GM12892 (cell line): ENCODE results near the gene PDE8B.

Experiments
- DNase-seq: peaks from one replicate; pipeline ENCODE4 v3.0.0; 2011; ENCODE audit not compliant: insufficient read length
- FAIRE-seq: peaks from 2 replicates; lab custom pipeline; 2011; peaks lifted over from hg19 to GRCh38; lab: Jason Lieb, UNC
- POLR2A ChIP-seq: IDR thresholded peaks from 2 replicates; pipeline ENCODE4 v1.6.1; 2011; ENCODE audit warnings: low read depth, low read length, control low read depth
- POLR2AphosphoS5 ChIP-seq: IDR thresholded peaks from 2 replicates; pipeline ENCODE4 v1.6.1; 2011; ENCODE audit warnings: low read depth, low read length, control low read depth
- TAF1 ChIP-seq: IDR thresholded peaks from 2 replicates; pipeline ENCODE4 v1.6.1; 2011; ENCODE audit warnings: low read depth, mild to moderate bottlenecking, control low read depth, low read length, borderline replicate concordance

Gene PDE8B

DNA sequence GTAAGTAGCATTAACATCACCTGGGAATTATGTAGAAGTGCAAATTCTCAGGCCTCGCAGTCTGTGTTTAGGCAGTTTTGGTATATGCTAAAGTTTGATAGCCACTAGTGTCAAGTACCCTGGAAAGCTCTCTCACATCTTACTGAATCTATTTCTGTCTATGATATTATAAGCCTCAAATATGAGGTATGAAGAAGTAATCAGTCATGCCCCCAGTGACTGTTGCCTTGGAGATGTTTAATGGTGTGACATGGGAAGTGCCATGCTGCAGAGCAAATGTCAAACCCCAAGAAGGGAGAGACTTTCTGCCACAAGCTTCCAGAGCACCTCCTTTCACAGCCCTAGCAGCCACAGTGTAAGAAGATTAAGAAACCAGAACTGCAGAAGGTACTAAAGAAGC lies 9.8 kb upstream of the PDE8B start:
- TF ChIP-seq POLR2AphosphoS5, result no peak
- FAIRE-seq, result no peak
- no peak for DNase-seq

DNA sequence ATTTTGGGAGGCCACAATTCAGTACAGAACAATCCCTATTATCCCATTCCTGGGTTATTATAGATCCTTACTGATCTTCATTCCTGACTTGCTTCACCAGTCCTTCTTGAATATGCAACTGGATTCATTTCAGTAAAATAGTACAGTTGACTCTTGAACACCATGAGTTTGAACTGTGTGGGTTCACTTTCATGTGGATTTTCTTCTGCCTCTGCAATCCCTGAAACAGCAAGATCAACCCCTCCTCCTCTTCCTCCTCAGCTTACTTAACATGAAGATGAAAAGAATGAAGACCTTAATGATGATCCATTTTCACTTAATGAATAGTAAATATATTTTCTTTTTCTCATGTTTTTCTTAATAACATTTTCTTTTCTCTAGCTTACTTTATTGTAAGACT lies 8.3 kb upstream of the PDE8B start:
- DNase-seq, result no peak
- TF ChIP-seq POLR2A (no peak), POLR2AphosphoS5 (no peak), TAF1 (no peak)
- FAIRE-seq, result no peak

DNA sequence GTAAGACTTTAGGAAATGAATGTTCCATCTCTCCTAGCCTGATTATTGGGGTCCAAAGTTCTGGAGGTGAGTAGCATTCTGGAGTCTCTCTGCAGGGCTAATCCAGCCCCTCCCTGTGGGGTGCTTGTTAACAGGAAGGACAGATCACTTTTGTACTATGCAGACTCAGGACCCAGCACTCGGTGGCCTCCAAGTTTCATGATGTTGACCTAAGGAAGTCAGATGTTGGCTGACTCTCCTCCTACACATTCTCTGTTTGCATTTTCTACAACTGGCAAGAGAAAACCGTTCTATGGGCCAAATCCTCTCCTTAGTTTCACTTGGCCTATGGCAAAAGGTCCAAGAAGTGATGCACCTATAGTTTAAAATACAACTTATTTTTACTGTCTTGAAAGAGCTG lies 5.5 kb upstream of the PDE8B start:
- TF ChIP-seq POLR2A, result no peak
- TF ChIP-seq POLR2AphosphoS5, result no peak
- TF ChIP-seq TAF1, result no peak
- FAIRE-seq (peak; percentile 50), DNase-seq (no peak)

DNA sequence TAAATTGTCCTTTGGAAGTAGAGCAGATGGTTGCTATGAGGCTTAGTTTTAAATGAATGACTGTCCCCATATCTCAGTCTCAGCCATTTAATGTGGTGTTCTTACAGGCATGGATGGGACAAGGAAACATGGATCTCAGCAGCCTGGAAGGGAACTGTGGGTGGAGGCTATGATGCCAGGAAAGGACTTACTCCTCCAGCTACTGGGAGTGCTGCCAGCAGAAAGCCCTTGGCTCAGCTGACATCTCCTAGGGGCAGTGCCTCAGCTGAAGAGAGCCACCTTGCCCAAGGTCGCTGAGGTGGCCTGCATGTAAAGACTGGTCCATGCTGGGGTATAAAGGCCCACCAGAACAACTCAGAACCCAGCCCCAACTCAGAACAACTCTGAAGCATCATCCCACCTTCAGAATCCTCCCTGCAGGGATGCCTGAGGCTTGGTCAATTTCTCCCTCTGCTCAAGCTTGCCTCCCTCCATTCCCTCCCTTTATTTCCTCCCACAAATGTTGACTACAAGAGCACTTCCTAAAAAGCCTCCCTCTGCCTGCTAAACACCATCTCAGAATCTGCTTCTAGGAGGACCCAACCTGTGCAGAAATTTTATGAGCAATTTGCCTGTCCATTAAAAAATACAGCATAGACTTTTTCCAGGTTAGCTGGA lies 1.8 kb upstream of the PDE8B start:
- FAIRE-seq (no peak), DNase-seq (no peak)
- TF ChIP-seq POLR2AphosphoS5, result no peak
- TF ChIP-seq TAF1, result no peak
- no peak for TF ChIP-seq POLR2A

DNA sequence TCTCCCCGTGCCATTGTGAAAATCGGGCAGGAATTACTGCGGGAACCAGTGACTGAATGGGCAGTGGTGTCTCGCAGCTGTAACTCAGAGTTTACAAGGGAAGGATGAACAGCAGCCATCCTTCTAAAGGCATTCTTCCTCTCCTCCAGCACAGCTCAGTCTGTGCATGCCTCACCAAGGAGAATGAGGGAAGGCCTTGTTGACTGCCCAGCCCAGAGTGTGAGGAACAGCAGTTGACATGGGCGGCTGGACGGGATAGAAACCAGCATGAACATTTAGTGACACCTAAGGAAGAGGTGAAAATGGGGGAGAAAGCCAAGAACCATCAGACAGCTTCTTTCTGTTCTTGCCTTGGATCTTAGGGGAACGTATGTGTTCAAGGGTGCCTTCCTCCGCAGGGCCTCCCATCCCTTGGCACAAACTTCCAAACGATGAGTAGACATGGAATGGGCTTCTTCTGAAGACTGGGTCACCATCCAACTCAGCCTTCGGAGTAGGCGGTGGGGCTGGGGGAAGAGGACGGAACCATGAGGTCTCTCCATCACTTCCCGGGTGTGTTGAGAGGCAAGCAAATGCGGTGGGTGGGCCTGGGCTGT lies 887 bp upstream of the PDE8B start:
- DNase-seq, result no peak
- no peak for FAIRE-seq
- TF ChIP-seq TAF1 (no peak), POLR2A (no peak), POLR2AphosphoS5 (no peak)

DNA sequence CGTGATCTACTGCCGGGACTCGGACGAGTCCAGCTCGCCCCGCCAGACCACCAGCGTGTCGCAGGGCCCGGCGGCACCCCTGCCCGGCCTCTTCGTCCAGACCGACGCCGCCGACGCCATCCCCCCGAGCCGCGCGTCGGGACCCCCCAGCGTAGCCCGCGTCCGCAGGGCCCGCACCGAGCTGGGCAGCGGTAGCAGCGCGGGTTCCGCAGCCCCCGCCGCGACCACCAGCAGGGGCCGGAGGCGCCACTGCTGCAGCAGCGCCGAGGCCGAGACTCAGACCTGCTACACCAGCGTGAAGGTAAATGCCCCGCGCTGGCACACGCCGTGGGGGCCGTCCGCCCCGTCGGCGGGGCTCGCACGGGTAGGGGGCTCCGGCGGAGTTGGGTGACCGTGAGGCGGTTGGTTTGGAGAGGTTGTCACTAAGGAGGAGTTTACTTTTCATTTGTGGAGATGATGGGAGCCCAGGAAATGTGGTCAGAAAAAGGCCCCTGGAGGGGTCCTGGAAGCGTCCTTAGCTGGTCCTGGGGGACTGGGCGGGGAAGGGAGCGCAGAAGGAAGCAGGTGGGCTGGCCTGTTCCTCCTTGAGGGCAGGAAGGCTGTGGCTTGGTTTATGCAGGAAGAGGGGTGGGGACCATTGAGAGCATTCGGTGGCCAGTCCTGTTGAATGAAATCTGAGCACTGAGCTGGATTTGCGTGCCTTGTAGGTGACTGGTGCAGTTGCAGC lies 647 bp downstream of the PDE8B start:
- no peak for TF ChIP-seq POLR2AphosphoS5
- TF ChIP-seq TAF1, result no peak
- TF ChIP-seq POLR2A, result no peak
- no peak for DNase-seq
- FAIRE-seq, result no peak

DNA sequence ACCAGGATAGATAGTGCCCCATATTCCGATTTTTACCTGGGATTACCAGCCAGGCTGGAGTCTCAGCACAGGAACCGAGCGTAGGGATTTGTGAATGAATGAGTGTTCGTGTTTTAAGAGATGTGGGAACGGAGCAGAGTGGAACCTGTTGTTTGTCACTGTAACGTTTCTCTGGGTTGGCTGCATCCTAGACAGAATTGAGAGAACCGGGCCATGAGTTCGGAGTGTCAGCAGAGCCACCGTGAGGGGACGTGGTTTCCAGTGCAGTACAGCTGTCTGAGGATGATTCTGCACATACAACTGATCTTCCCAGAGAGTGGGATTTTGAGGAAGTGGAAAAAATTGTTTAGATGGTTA lies 1.2 kb downstream of the PDE8B start:
- no peak for TF ChIP-seq POLR2A
- no peak for TF ChIP-seq TAF1
- TF ChIP-seq POLR2AphosphoS5, result no peak
- FAIRE-seq (no peak), DNase-seq (no peak)

DNA sequence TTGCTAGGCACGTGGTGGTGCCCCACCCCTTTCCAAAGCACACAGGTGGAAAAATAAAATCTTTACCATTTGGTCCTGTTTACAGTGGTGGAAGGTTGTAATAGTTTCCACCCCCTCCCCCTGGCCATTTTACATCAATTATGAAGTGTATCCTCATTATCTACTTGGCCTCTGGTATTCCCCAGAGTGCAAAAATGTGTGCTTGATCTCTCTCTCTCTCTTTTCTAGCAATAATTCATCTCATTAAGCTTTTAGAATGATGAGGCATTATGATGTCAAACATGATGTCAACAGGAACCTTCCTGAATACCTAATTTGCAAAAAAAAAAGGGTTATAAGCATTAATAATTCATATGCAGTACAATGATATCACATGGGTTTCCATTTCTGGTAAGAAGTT lies 3.1 kb downstream of the PDE8B start:
- no peak for TF ChIP-seq POLR2A
- no peak for TF ChIP-seq POLR2AphosphoS5
- DNase-seq (no peak), FAIRE-seq (no peak)

DNA sequence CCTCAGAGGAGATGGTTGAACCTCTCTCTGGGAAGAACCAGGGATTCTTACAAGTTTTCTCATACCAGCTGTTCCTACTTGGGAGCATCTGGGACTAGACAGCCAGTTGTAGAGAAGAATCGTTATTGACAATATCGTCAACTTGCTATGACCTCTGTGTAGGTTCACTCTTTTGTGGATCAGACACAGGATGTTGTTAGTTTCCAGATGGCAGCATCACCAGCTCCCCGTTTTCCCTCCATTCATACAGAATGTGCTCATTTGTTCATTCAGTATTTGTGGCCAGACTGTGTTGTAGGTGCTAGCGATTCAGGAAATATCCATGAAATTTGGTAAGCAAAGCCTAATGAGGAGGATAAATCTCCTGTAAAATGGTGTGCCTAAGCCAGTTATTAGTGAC lies 3.7 kb downstream of the PDE8B start:
- FAIRE-seq, result no peak
- DNase-seq, result no peak
- TF ChIP-seq TAF1, result no peak

DNA sequence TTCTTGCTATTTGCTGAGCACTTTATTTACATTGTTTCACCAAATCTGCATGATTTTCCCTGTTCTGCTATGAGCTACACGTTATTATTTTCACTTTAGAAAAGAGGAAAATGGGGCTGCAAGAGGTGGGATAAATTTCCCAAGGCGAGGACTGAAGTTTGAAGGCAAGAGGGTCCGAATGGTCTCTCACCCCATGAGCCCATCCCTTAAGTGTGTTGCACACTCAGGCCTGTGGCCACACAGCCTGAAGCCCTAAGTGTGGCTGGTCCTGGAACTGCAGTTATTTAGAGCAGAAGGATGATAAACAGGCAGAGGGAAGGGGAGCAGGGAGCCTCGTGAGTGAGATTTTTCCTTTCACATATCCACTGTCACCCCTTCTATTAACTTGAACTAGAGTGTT lies 7.8 kb downstream of the PDE8B start:
- TF ChIP-seq POLR2A (no peak), POLR2AphosphoS5 (no peak), TAF1 (no peak)
- FAIRE-seq (no peak), DNase-seq (no peak)

DNA sequence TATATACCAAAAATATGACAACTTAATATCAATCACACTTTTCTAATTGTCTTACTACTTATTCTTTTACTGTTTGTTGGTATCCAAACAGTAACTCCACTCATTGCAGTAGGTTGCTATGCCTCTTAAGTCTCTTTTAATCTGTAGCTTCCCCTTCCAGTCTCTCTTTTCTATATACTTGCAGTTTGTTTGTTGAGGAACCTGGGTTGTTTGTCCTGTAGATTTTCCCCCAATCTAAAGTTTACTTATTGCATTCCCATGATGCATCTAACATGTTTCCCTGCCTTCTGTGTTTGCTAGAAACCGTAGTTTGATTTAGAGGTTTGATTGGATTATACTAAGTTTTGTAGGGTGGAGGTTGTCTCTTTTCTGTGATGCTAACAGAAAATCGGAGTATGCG lies 10.6 kb downstream of the PDE8B start:
- FAIRE-seq (no peak), DNase-seq (no peak)
- TF ChIP-seq TAF1 (no peak), POLR2A (no peak), POLR2AphosphoS5 (no peak)

DNA sequence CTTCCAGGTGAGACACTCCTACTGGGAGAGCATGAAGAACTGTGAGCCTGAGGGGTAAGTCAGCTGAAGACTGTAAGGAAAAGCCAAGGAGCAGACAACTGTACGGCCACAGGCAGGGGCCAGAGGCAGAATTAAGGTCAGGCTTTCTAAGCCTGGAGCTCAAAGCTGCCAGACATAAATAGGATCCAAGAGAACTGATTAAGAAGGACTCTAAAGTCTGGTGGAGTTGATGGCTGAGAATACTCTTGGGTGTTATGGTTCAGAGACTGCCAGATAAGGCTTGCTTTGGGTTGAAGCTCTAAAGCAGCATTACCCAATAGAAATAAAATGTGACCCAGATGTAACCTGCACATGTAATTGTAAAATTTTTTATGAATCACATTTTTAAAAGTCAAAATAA lies 12.2 kb downstream of the PDE8B start:
- TF ChIP-seq TAF1, result no peak
- TF ChIP-seq POLR2AphosphoS5, result no peak
- no peak for TF ChIP-seq POLR2A
- no peak for DNase-seq
- FAIRE-seq, result no peak

DNA sequence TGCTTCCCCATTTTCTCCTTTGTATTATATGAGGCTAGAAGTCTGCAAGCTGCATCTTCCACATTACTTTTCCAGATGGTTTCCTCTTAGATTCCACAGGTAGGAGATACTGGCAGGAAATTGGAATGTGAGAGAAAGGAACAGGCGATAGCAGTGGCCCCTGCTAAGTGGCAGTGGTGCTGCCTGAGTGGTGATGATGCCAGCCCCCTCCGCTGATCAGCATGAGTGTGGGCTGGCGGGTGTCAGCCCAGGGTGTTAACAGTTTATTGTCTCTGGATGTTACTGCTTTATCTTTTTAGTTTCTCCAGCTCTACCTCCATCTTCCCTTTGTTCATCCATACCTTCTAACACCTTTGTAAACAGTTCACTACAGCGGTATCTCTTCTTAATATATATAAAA lies 13.2 kb downstream of the PDE8B start:
- no peak for TF ChIP-seq TAF1
- no peak for TF ChIP-seq POLR2A
- TF ChIP-seq POLR2AphosphoS5, result no peak
- FAIRE-seq (no peak), DNase-seq (no peak)
